Adrenal gland (tissue), 12 donors: Measurements from ENCODE around the gene ETV3. TPM values are rescaled to one million over a fixed set of nuclear protein-coding genes. Genes with fewer than 3 reads are reported as not detected.

Experiments used
- DNase-seq, 7 donors: peaks; one replicate each; pipeline ENCODE4 v3.0.0-alpha.2; 2019 to 2020
- H3K27ac ChIP-seq, 5 donors: fragments of 200-600 bp; sonication (generic) in 4 of 5; 1 replicate in 3 of 5; 2 replicates in 2 of 5; pipeline versions ENCODE4 v1.5.1 to v1.8.0; 2016 to 2020; ENCODE audit warnings: mild to moderate bottlenecking in 1 of 5
- H3K27me3 ChIP-seq: fragments of 200-600 bp; 2 replicates; pipeline ENCODE4 v1.8.0; 2021
- H3K36me3 ChIP-seq, 2 donors: fragments of 200-600 bp; replicated peaks in 1 of 2; 1 replicate in 1 of 2; 2 replicates in 1 of 2; pipeline versions ENCODE4 v1.5.1 to v1.8.0; 2018 to 2022
- H3K4me1 ChIP-seq, 2 donors: fragments of 200-600 bp; replicated peaks in 1 of 2; 1 replicate in 1 of 2; 2 replicates in 1 of 2; pipeline versions ENCODE4 v1.5.1 to v1.8.0; 2018 to 2021
- H3K4me3 ChIP-seq, 4 donors: fragments of 200-600 bp; sonication (generic) in 3 of 4; one replicate each; pipeline ENCODE4 v1.5.1; 2016 to 2018
- H3K9me3 ChIP-seq, 3 donors: fragments of 200-600 bp; sonication (generic) in 1 of 3; replicated peaks in 1 of 3; 1 replicate in 2 of 3; 2 replicates in 1 of 3; pipeline versions ENCODE4 v1.5.1 to v1.8.0; 2016 to 2021
- POLR2A ChIP-seq, 2 donors: fragments of 450-650 bp; IDR thresholded peaks; one replicate each; pipeline ENCODE4 v1.6.1; 2017; ENCODE audit warnings: antibody characterized with exemption in 2 of 2, mild to moderate bottlenecking in 2 of 2, moderate library complexity in 1 of 2
- WGBS, 4 donors: extraction: QIAGEN DNeasy Blood & Tissue Kit in 2 of 4; methylation state at CpG; one replicate each; pipeline versions ENCODE4 v1.1.5 to v1.1.7; 2013 to 2017; 5-methylcytosine and 5-hydroxymethylcytosine counted together
- intact Hi-C, 2 donors: fragments of 100-400 bp; cut with DNase I; formaldehyde crosslinking; loops; one replicate each; pipeline versions ENCODE4 v1.14.1 to v1.15.0; 2022 to 2023
- polyA plus RNA-seq, 3 donors: library from polyadenylated mRNA; stranded (reverse); fragments of 200-250 nt in 2 of 3; fragments of 350-450 nt in 1 of 3; fragmentation: Illumina TruSeq in 1 of 3; extraction: RNeasy Lipid Tissue Mini Kit (QIAGEN cat#74804) in 1 of 3; gene quantifications; one replicate each; pipeline ENCODE4 v1.2.3, GENCODE V29; 2013 to 2014
- total RNA-seq, 9 donors: library from RNA; depleted of rRNA in 4 of 9; stranded (reverse); fragments of >200 nt in 4 of 9; fragments of 120-200 nt in 1 of 9; fragmentation: NEBNext Ultra II Directional in 1 of 9; extraction: Animal tissue kit (Norgen Biotek cat#: 25700) in 1 of 9; gene quantifications; one replicate each; pipeline versions ENCODE4 v1.1.0 to v1.2.4, GENCODE V29; 2013 to 2023
- TF ChIP-seq, protein P1 (sequence below), 6 experiments: fragments of 450-650 bp in 4 of 6; fragments of 200-600 bp in 2 of 6; sonication (generic) in 1 of 6; IDR thresholded peaks; 1 replicate in 5 of 6; 2 replicates in 1 of 6; pipeline versions ENCODE4 v1.5.1 to v1.8.0; 2016 to 2021; ENCODE audit warnings: antibody characterized with exemption in 6 of 6, mild to moderate bottlenecking in 2 of 6, moderate library complexity in 1 of 6
- donor health status: healthy with polysubstance abuse.
- donor health status: Bipolar disorder and iron deficiency.
- donor health status: DM: yes; HTN: yes; CAD: no.
- donor health status: DM: no; HTN: no; CAD: no.
- donor health status: DM: no; HTN: no; CAD: no.
- donor health status: DM: yes; HTN: yes; CAD: no.

Gene ETV3
- total and polyA plus RNA-seq, 12 donors, result 3.3 to 18.7 (median 11.1) TPM

DNA sequence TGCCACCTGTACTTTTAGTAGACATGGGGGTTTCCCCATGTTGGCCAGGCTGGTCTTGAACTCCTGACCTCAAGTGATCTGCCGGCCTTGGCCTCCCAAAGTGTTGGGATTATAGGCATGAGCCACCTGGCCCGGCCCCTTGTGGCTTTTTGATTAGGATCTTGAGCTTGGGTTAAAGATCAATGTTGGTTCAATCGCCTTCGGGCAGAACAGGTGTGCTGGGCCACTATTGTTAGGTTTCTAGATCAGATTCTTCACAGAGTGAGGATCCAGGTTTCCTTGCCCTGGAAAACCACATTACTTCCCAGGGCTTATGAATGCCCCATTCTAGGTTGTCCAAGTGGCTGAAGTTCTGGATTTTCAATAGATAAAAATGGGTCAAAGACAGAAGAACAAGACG lies 6.1 kb downstream of the ETV3 start:
- 82 to 98% (median 94%) methylated on average over 4 to 5 of the region's 5 CpGs for WGBS, 4 donors

DNA sequence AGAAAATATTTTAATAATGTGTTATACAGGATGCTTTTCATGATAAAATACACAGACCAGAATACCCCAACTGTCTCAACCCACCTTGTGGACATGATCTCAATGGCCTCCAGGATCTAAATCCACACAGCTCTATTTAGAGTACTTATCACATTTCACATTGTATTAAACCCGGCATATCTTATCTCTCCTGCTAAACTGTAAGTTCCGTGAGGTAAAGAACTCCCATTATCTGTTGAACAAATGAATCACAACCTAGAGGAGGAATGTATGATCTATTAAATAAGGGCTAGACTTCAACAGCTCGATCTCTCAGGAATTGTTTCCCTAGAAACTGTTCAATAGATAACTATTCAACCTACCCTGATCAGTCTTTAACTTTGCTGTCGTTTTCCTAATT lies 6.9 kb downstream of the ETV3 start:
- H3K27ac ChIP-seq, result no peak overlapping the region
- no peak overlapping the region for H3K4me3 ChIP-seq
- no peak for DNase-seq
- intact Hi-C loops, result no loop called here
- H3K4me1 ChIP-seq, result peaks cover 0 to 14% of the 10 kb centered on the region in 2 donors
- WGBS, 4 donors, result 80 to 91% (median 84%) methylated on average over 4 of the region's 4 CpGs
- H3K9me3 ChIP-seq, result no peaks in the 10 kb centered on the region
- TF ChIP-seq, protein P1, sequence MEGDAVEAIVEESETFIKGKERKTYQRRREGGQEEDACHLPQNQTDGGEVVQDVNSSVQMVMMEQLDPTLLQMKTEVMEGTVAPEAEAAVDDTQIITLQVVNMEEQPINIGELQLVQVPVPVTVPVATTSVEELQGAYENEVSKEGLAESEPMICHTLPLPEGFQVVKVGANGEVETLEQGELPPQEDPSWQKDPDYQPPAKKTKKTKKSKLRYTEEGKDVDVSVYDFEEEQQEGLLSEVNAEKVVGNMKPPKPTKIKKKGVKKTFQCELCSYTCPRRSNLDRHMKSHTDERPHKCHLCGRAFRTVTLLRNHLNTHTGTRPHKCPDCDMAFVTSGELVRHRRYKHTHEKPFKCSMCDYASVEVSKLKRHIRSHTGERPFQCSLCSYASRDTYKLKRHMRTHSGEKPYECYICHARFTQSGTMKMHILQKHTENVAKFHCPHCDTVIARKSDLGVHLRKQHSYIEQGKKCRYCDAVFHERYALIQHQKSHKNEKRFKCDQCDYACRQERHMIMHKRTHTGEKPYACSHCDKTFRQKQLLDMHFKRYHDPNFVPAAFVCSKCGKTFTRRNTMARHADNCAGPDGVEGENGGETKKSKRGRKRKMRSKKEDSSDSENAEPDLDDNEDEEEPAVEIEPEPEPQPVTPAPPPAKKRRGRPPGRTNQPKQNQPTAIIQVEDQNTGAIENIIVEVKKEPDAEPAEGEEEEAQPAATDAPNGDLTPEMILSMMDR (IDR thresholded peaks at IDR 0.05), result no peak
- no peak for TF ChIP-seq POLR2A (IDR thresholded peaks at IDR 0.05)
- peaks cover 0 to 90% of the 10 kb centered on the region in 2 donors for H3K36me3 ChIP-seq
- no peaks in the 10 kb centered on the region for H3K27me3 ChIP-seq

More for the DNA sequence above, 6.1 kb downstream of the ETV3 start:
- intact Hi-C loops, result no loop called here
- peaks cover 0 to 87% of the 10 kb centered on the region in 2 donors for H3K36me3 ChIP-seq
- no peak overlapping the region for H3K27ac ChIP-seq
- no peak for TF ChIP-seq POLR2A (IDR thresholded peaks at IDR 0.05)
- TF ChIP-seq, protein P1 (IDR thresholded peaks at IDR 0.05), result no peak
- no peak for DNase-seq
- H3K27me3 ChIP-seq, result no peaks in the 10 kb centered on the region
- H3K4me3 ChIP-seq, result no peak overlapping the region
- H3K4me1 ChIP-seq, result peaks cover 8 to 23% of the 10 kb centered on the region in 2 donors
- H3K9me3 ChIP-seq, result no peaks in the 10 kb centered on the region

DNA sequence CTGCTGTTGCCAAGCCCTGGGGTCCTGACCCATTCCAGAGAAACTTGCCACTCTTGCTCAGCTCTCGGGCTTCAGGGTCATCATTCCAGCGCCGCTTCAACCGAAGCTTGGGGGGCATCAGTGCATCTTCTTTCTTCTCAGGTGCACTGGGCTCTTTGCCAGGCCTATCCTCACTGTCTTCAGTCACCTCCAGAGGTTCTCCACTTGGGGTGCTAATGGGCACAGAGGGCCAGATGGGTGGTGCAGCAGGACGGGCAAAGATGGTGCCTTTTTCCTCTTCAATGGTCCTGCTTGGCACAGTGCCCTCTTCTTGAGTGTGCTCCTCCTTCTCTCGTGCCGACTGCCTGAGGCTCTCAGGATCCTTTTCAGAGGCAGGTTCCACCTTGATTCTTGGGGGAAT lies 13.3 kb downstream of the ETV3 start:
- H3K4me3 ChIP-seq, result no peak overlapping the region
- H3K27me3 ChIP-seq, result no peaks in the 10 kb centered on the region
- WGBS, 4 donors, result 82 to 91% (median 85%) methylated on average over 7 of the region's 7 CpGs
- intact Hi-C loops, result no loop called here
- no peaks in the 10 kb centered on the region for H3K9me3 ChIP-seq
- peak in 1 of 7 donors; percentile 5 for DNase-seq
- H3K4me1 ChIP-seq, result no peaks in the 10 kb centered on the region
- TF ChIP-seq POLR2A (IDR thresholded peaks at IDR 0.05), result no peak
- peaks cover 0 to 57% of the 10 kb centered on the region in 2 donors for H3K36me3 ChIP-seq
- H3K27ac ChIP-seq, result no peak overlapping the region

DNA sequence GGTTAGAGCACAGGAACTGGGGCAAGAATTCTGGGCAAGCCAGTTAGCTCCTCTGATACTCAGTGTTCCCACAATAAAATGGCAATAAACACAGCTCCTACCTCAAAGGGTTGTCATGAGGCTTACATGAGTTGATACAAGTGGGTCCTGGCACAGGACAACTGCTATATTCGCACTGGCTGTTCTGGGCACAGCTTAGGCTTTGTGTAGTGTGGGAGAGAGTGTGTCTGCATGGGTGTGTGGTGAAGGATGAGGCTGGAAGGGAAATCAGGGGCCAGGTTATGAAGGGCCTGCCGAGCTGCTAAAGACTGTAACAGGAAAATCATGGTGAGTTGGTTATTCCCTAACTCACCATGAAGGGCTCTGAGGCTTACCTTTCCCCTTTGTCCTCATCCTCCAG lies 18.7 kb downstream of the ETV3 start:
- Histone ChIP-seq H3K4me3 (no peak overlapping the region), H3K27me3 (no peaks in the 10 kb centered on the region), H3K4me1 (no peaks in the 10 kb centered on the region), H3K27ac (no peak overlapping the region), H3K36me3 (peaks cover 0 to 11% of the 10 kb centered on the region in 2 donors), H3K9me3 (no peaks in the 10 kb centered on the region)
- DNase-seq, result no peak
- no peak for TF ChIP-seq POLR2A (IDR thresholded peaks at IDR 0.05)
- TF ChIP-seq, protein P1 (IDR thresholded peaks at IDR 0.05), result no peak
- intact Hi-C loops, result no loop called here
- WGBS, 4 donors, result 84 to 100% (median 88%) methylated on average over 2 of the region's 2 CpGs

DNA sequence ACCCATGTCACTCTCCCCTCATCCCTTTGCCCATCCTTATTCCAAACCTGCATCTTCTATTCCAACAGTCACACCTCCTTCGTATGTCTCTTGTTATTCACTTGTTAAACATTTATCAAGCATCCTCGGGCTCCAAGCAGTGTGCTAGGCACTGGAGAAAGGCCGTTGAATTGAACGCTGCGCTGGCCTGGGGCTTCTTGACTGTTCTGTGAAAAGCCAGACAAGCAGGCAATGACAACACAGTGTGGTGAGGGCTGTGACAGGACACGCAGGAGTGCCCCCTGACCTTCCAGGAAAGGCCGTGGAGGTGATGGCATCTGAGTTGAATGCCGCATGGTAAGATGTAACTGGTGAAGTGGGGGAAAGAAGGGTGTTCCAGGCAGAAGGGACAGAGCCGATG lies 19.2 kb downstream of the ETV3 start:
- TF ChIP-seq POLR2A (IDR thresholded peaks at IDR 0.05), result no peak
- TF ChIP-seq, protein P1 (IDR thresholded peaks at IDR 0.05), result no peak
- no peak overlapping the region for H3K27ac ChIP-seq
- H3K4me3 ChIP-seq, result no peak overlapping the region
- peaks cover 0 to 7% of the 10 kb centered on the region in 2 donors for H3K36me3 ChIP-seq
- H3K4me1 ChIP-seq, result no peaks in the 10 kb centered on the region
- whole genome bisulfite sequencing, 4 donors, result 86 to 92% (median 90%) methylated on average over 9 of the region's 9 CpGs
- H3K27me3 ChIP-seq, result no peaks in the 10 kb centered on the region
- H3K9me3 ChIP-seq, result no peaks in the 10 kb centered on the region
- intact Hi-C loops, result no loop called here
- peak in 1 of 7 donors; percentile 38 for DNase-seq
